ENCODE data around the gene STAG1. TPM values are rescaled to one million over a fixed set of nuclear protein-coding genes. Genes with fewer than 3 reads are reported as not detected.
A peak's percentile ranks its signal among the peaks of the same experiment; 100 is the strongest.
"Not testable (repeated sequence)": the region's sequence is repeated elsewhere in the genome, so short reads cannot be mapped to it uniquely, and the experiment has no call there.

The STAG1 gene
- total RNA-seq, 4 donors from 2014 or later, result 48.6 to 71.2 (median 58.2) TPM

- 0 to 1% methylated on average over 13 to 34 of the region's 73 CpGs for WGBS, 2 donors
- H3K36me3 ChIP-seq, result no peaks in the 10 kb centered on the region
- H3K9me3 ChIP-seq, result no peaks in the 10 kb centered on the region
- peaks cover 0 to 45% (median 18%) of the 10 kb centered on the region in 4 donors for H3K4me1 ChIP-seq
- H3K27ac ChIP-seq, result peak overlapping the region; percentile 98 to 100 (median 98)
- peak; percentile 32 to 95 for TF ChIP-seq EP300 (IDR thresholded peaks at IDR 0.05)
- TF ChIP-seq CTCF (IDR thresholded peaks at IDR 0.05), result peak in 4 of 5 experiments; percentile 6 to 36 (median 7)
- peak; percentile 88 to 92 for TF ChIP-seq POLR2A (IDR thresholded peaks at IDR 0.05)
- H3K27me3 ChIP-seq, result no peaks in the 10 kb centered on the region
- peak overlapping the region; percentile 65 to 94 (median 88) for H3K4me3 ChIP-seq
- peak; percentile 98 for DNase-seq (ENCODE audit: low spot score in 2 of 2)
Observed at GRCh38 chr3:136752422-136753325, 496 bp upstream of the STAG1 start.

DNA sequence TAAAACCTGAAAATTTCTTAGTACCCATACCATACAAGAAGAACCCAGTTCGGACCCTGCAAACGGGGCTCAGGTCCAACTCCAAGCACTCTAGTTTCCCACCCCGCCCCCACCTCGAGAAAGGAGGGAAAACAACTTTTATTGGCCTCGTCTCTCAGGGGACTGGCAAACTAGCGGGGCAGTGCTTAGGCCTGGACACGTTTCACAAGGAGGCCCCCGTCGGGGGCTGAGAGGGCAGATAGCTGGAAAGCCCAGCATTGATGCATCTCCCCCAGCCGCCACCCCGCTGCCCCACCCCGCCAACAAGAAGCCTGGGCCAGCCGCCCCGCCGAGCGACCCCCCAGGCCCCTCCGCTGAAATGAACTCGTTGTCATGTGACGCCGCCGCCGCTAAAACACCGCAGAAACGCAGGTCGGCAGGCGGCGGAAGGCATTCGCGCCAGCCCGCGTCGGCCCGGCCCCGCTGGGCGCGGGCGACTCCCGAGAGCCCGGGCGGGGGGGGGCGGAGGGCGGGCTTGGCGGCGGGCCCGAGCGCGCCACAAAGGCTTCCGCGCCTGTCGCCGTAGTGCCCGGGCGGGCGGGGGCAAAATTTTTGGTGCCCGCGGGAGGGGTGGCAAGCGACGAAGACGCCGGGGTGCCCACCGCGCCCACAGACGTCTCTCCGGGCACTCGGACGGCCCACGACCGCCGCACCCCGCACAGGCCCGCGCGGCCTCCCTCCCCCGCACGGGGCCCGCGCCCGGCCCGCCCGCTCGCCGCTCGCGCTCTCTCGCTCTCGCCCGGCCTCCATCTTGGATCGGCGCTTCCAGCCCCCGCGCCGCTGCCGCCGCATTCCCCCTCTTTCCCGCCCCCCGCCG, 634 bp downstream of the STAG1 start:
- TF ChIP-seq CTCF (IDR thresholded peaks at IDR 0.05) (no peak), EP300 (IDR thresholded peaks at IDR 0.05) (peak in 1 of 2 donors; percentile 24), POLR2A (IDR thresholded peaks at IDR 0.05) (peak; percentile 13 to 21)
- Histone ChIP-seq H3K4me3 (peak overlapping the region; percentile 82 to 94 (median 88)), H3K27me3 (no peaks in the 10 kb centered on the region), H3K4me1 (peaks cover 0 to 52% (median 19%) of the 10 kb centered on the region in 4 donors), H3K27ac (peak overlapping the region; percentile 98 to 100 (median 98)), H3K36me3 (no peaks in the 10 kb centered on the region), H3K9me3 (no peaks in the 10 kb centered on the region)
- 0 to 1% methylated on average over 10 to 49 of the region's 97 CpGs for WGBS, 2 donors
- peak; percentile 50 to 72 for DNase-seq (ENCODE audit: low spot score in 2 of 2)

- H3K27me3 ChIP-seq, result no peaks in the 10 kb centered on the region
- H3K9me3 ChIP-seq, result no peaks in the 10 kb centered on the region
- peak overlapping the region; percentile 98 to 100 (median 98) for H3K27ac ChIP-seq
- H3K4me3 ChIP-seq, result peak overlapping the region; percentile 82 to 94 (median 88)
- H3K4me1 ChIP-seq, result peaks cover 0 to 59% (median 23%) of the 10 kb centered on the region in 4 donors
- no peaks in the 10 kb centered on the region for H3K36me3 ChIP-seq
- no peak for DNase-seq (ENCODE audit: low spot score in 2 of 2)
- TF ChIP-seq CTCF (IDR thresholded peaks at IDR 0.05) (no peak), EP300 (IDR thresholded peaks at IDR 0.05) (no peak), POLR2A (IDR thresholded peaks at IDR 0.05) (no peak)
- WGBS, 2 donors, result 1 to 2% methylated on average over 9 of the region's 9 CpGs
Observed at GRCh38 chr3:136750897-136751315, 1.3 kb downstream of the STAG1 start.

DNA sequence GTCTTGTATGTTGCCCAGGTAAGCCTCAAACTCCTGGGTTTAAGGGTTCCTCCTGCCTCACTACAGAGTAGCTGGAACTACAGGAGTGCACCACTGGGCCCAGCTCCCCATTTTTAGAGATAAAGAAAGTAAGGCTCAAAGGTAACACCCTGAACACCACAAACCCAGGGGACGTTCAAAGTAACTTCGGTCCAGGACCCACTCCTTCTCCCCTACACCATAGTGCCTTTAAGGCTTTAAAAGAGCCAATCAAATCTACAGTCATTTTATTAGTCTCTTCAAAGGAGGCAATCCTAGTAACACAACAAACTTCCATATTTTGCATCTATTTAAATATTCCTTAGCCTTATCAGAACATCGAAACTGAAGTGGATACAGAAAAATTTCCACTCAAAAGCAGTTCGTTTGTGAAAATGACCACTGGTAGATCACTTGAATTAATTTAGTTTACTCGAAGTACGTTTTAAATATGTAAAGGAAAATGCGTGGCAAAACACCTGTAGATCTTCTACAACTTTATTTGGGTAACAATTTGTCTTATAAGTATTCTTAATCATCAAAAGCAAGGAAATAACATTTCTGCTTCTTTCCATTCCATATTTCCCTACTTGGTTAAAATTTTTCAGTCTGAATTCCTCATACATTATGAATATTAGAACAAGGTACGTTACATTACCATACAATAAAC, 1.8 kb downstream of the STAG1 start:
- Histone ChIP-seq H3K27me3 (no peaks in the 10 kb centered on the region), H3K9me3 (no peaks in the 10 kb centered on the region), H3K4me3 (peak overlapping the region; percentile 82 to 94 (median 88)), H3K4me1 (peaks cover 0 to 64% (median 25%) of the 10 kb centered on the region in 4 donors), H3K36me3 (no peaks in the 10 kb centered on the region), H3K27ac (peak overlapping the region; percentile 98 to 100 (median 98))
- DNase-seq (ENCODE audit: low spot score in 2 of 2), result no peak
- TF ChIP-seq CTCF (IDR thresholded peaks at IDR 0.05), result no peak
- TF ChIP-seq EP300 (IDR thresholded peaks at IDR 0.05), result no peak
- no peak for TF ChIP-seq POLR2A (IDR thresholded peaks at IDR 0.05)
- 5 to 8% methylated on average over 8 of the region's 8 CpGs for WGBS, 2 donors

- H3K27me3 ChIP-seq, result not testable (repeated sequence)
- peak overlapping the region in 1 of 4 donors; percentile 91 for H3K4me3 ChIP-seq
Observed at GRCh38 chr3:136749602-136750001, 2.6 kb downstream of the STAG1 start.

More at GRCh38 chr3:136749602-136750001, 2.6 kb downstream of the STAG1 start:
- 71 to 76% methylated on average over 6 of the region's 6 CpGs for WGBS, 2 donors
- Histone ChIP-seq H3K4me1 (peaks cover 0 to 62% (median 26%) of the 10 kb centered on the region in 4 donors), H3K27ac (peak overlapping the region in 2 of 4 donors; percentile 99 to 100)
- not testable (repeated sequence) for H3K9me3 ChIP-seq; H3K36me3 ChIP-seq; DNase-seq (ENCODE audit: low spot score in 2 of 2)

Measured in tibial nerve (tissue), 4 donors.